NCI-H2171 treated with DMSO at 0.1 percent for 48 hours (cell line): Measurements from ENCODE around the gene TMEM108.

ENCODE experiments used
- DNase-seq: peaks from one replicate; lab custom pipeline; 2025; lab: John Stamatoyannopoulos, UW

TMEM108 gene

GRCh38 chr3:133119176-133119575 is 81.0 kb downstream of the TMEM108 start:
- DNase-seq, result no peak

- no peak for DNase-seq
Observed at GRCh38 chr3:133121450-133121849, 83.3 kb downstream of the TMEM108 start.

GRCh38 chr3:133123636-133124035 is 85.4 kb downstream of the TMEM108 start:
- DNase-seq, result no peak

GRCh38 chr3:133124511-133124910 is 86.3 kb downstream of the TMEM108 start:
- no peak for DNase-seq

- DNase-seq, result no peak
Observed at GRCh38 chr3:133125171-133125570, 87.0 kb downstream of the TMEM108 start.

GRCh38 chr3:133125802-133126201 is 87.6 kb downstream of the TMEM108 start:
- DNase-seq, result no peak

- no peak for DNase-seq
Observed at GRCh38 chr3:133127381-133127780, 89.2 kb downstream of the TMEM108 start.

GRCh38 chr3:133130168-133130567 is 92.0 kb downstream of the TMEM108 start:
- no peak for DNase-seq

- peak; percentile 67 for DNase-seq
Observed at GRCh38 chr3:133135306-133135705, 97.1 kb downstream of the TMEM108 start.

- DNase-seq, result peak; percentile 65
Observed at GRCh38 chr3:133136114-133137041, 98.2 kb downstream of the TMEM108 start.

GRCh38 chr3:133137042-133137996 is 99.1 kb downstream of the TMEM108 start:
- DNase-seq, result peak; percentile 33

GRCh38 chr3:133138017-133138416 is 99.8 kb downstream of the TMEM108 start:
- DNase-seq, result no peak

- DNase-seq, result peak; percentile 72
Observed at GRCh38 chr3:133152056-133152455, 113.9 kb downstream of the TMEM108 start.

- no peak for DNase-seq
Observed at GRCh38 chr3:133152681-133153220, 114.6 kb downstream of the TMEM108 start.

- DNase-seq, result no peak
Observed at GRCh38 chr3:133153382-133153781, 115.2 kb downstream of the TMEM108 start.

- DNase-seq, result no peak
Observed at GRCh38 chr3:133157716-133158115, 119.5 kb downstream of the TMEM108 start.

- no peak for DNase-seq
Observed at GRCh38 chr3:133158686-133159085, 120.5 kb downstream of the TMEM108 start.

GRCh38 chr3:133159498-133160475 is 121.6 kb downstream of the TMEM108 start:
- no peak for DNase-seq

- no peak for DNase-seq
Observed at GRCh38 chr3:133161656-133162055, 123.5 kb downstream of the TMEM108 start.

- peak; percentile 22 for DNase-seq
Observed at GRCh38 chr3:133162265-133162664, 124.1 kb downstream of the TMEM108 start.

GRCh38 chr3:133162670-133163305 is 124.6 kb downstream of the TMEM108 start:
- DNase-seq, result peak; percentile 58
